Ovary (tissue), 3 donors: ENCODE data around the gene CDC14A.

Experiments
- EP300 ChIP-seq: sonication (generic); formaldehyde crosslinking; IDR thresholded peaks from one replicate; pipeline ENCODE4 v1.6.1; 2017; ENCODE audit warnings: antibody characterized with exemption
- POLR2A ChIP-seq: fragments of 450-650 bp; IDR thresholded peaks from one replicate; pipeline ENCODE4 v1.6.1; 2017; ENCODE audit warnings: antibody characterized with exemption, mild to moderate bottlenecking, moderate library complexity
- TF ChIP-seq, protein P1 (sequence below), 3 donors: fragments of 450-650 bp in 2 of 3; fragments of 200-600 bp in 1 of 3; IDR thresholded peaks; one replicate each; pipeline versions ENCODE4 v1.5.1 to v1.8.0; 2016 to 2022; ENCODE audit warnings: antibody characterized with exemption in 3 of 3, mild to moderate bottlenecking in 1 of 3
- donor health status: DM: no; HTN: no; CAD: no.

DNA sequence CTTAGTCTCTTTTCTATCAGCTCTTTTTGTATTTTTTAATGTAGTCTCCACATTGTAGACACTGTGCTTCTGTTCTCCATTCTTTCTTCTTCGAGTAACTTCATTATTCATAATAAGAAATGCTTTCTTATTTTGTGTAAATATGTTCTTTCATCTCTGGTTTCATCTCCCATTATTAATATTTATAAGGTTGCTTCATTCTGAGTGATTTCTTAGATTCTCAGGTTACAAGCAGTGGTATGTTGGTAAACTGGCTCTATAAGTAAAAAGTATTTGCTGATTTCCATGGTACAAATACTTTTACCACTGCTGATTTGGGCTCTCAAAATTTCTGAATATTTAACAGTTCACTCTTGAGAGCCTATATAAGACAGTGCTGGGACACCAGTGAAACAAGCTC lies 81.3 kb downstream of the CDC14A start:
- TF ChIP-seq POLR2A, result no peak
- TF ChIP-seq, protein P1, sequence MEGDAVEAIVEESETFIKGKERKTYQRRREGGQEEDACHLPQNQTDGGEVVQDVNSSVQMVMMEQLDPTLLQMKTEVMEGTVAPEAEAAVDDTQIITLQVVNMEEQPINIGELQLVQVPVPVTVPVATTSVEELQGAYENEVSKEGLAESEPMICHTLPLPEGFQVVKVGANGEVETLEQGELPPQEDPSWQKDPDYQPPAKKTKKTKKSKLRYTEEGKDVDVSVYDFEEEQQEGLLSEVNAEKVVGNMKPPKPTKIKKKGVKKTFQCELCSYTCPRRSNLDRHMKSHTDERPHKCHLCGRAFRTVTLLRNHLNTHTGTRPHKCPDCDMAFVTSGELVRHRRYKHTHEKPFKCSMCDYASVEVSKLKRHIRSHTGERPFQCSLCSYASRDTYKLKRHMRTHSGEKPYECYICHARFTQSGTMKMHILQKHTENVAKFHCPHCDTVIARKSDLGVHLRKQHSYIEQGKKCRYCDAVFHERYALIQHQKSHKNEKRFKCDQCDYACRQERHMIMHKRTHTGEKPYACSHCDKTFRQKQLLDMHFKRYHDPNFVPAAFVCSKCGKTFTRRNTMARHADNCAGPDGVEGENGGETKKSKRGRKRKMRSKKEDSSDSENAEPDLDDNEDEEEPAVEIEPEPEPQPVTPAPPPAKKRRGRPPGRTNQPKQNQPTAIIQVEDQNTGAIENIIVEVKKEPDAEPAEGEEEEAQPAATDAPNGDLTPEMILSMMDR (IDR thresholded peaks at IDR 0.05), result no peak
- no peak for TF ChIP-seq EP300
